ENCODE data around the gene STK24. TPM values are rescaled to one million over a fixed set of nuclear protein-coding genes. Genes with fewer than 3 reads are reported as not detected.

The STK24 gene
- total RNA-seq, 1 donor from 2014 or later: 168 TPM

- Histone ChIP-seq H3K27me3 (ENCODE audit: control insufficient read depth, insufficient read depth, low read length) (no peaks in the 10 kb centered on the region), H3K36me3 (ENCODE audit: control insufficient read depth, insufficient read depth, low read length) (peaks cover 21% of the 10 kb centered on the region)
- FAIRE-seq: no peak
Observed at GRCh38 chr13:98547455-98547854, 29.5 kb downstream of the STK24 start.

GRCh38 chr13:98546402-98546801 is 30.5 kb downstream of the STK24 start:
- TF ChIP-seq CTCF (IDR thresholded peaks at IDR 0.05; ENCODE audit: insufficient read depth, low read length, severe bottlenecking): no peak
- FAIRE-seq: no peak
- H3K27me3 ChIP-seq (ENCODE audit: control insufficient read depth, insufficient read depth, low read length): no peaks in the 10 kb centered on the region
- DNase-seq (ENCODE audit: low read depth): no peak
- peaks cover 18% of the 10 kb centered on the region for H3K36me3 ChIP-seq (ENCODE audit: control insufficient read depth, insufficient read depth, low read length)
- H3K4me3 ChIP-seq (ENCODE audit: low read depth, low read length): no peak overlapping the region

More at GRCh38 chr13:98547455-98547854, 29.5 kb downstream of the STK24 start:
- no peak overlapping the region for H3K4me3 ChIP-seq (ENCODE audit: low read depth, low read length)
- TF ChIP-seq CTCF (IDR thresholded peaks at IDR 0.05; ENCODE audit: insufficient read depth, low read length, severe bottlenecking): no peak
- DNase-seq (ENCODE audit: low read depth): no peak

GRCh38 chr13:98544104-98544710 is 32.7 kb downstream of the STK24 start:
- FAIRE-seq: no peak
- TF ChIP-seq CTCF (IDR thresholded peaks at IDR 0.05; ENCODE audit: insufficient read depth, low read length, severe bottlenecking): no peak
- H3K27me3 ChIP-seq (ENCODE audit: control insufficient read depth, insufficient read depth, low read length): no peaks in the 10 kb centered on the region

GRCh38 chr13:98543378-98544103 is 33.4 kb downstream of the STK24 start:
- DNase-seq (ENCODE audit: low read depth): no peak
- no peak overlapping the region for H3K4me3 ChIP-seq (ENCODE audit: low read depth, low read length)
- FAIRE-seq: no peak
- H3K27me3 ChIP-seq (ENCODE audit: control insufficient read depth, insufficient read depth, low read length): no peaks in the 10 kb centered on the region
- no peak for TF ChIP-seq CTCF (IDR thresholded peaks at IDR 0.05; ENCODE audit: insufficient read depth, low read length, severe bottlenecking)
- peaks cover 10% of the 10 kb centered on the region for H3K36me3 ChIP-seq (ENCODE audit: control insufficient read depth, insufficient read depth, low read length)

More at GRCh38 chr13:98544104-98544710, 32.7 kb downstream of the STK24 start:
- DNase-seq (ENCODE audit: low read depth): no peak
- H3K36me3 ChIP-seq (ENCODE audit: control insufficient read depth, insufficient read depth, low read length): peaks cover 12% of the 10 kb centered on the region
- H3K4me3 ChIP-seq (ENCODE audit: low read depth, low read length): no peak overlapping the region

- TF ChIP-seq CTCF (IDR thresholded peaks at IDR 0.05; ENCODE audit: insufficient read depth, low read length, severe bottlenecking): no peak
- H3K27me3 ChIP-seq (ENCODE audit: control insufficient read depth, insufficient read depth, low read length): no peaks in the 10 kb centered on the region
- no peak for DNase-seq (ENCODE audit: low read depth)
- FAIRE-seq: peak; percentile 36
- no peak overlapping the region for H3K4me3 ChIP-seq (ENCODE audit: low read depth, low read length)
- peaks cover 11% of the 10 kb centered on the region for H3K36me3 ChIP-seq (ENCODE audit: control insufficient read depth, insufficient read depth, low read length)
Observed at GRCh38 chr13:98542568-98543377, 34.1 kb downstream of the STK24 start.
